Measurements from ENCODE around the gene MICAL3. TPM values are rescaled to one million over a fixed set of nuclear protein-coding genes. Genes with fewer than 3 reads are reported as not detected.

Gene MICAL3
- total RNA-seq, 2 donors from 2014 or later = 33.6 to 34.0 TPM

GRCh38 chr22:17875631-17876030 lies 148.7 kb downstream of the MICAL3 start:
- Histone ChIP-seq H3K4me3 (no peak overlapping the region), H3K36me3 (replicated peaks in 1 of 2; ENCODE audit: insufficient read depth in 1 of 2, low read depth in 2 of 2) (peaks cover 9 to 17% of the 10 kb centered on the region in 2 donors), H3K9me3 (no peaks in the 10 kb centered on the region), H3K27me3 (no peaks in the 10 kb centered on the region), H3K27ac (no peak overlapping the region), H3K4me1 (no peaks in the 10 kb centered on the region)
- DNase-seq (no peak), ATAC-seq (no peak)
- intact Hi-C loops (cut with DNase I) = no loop called here
- TF ChIP-seq, protein P1, sequence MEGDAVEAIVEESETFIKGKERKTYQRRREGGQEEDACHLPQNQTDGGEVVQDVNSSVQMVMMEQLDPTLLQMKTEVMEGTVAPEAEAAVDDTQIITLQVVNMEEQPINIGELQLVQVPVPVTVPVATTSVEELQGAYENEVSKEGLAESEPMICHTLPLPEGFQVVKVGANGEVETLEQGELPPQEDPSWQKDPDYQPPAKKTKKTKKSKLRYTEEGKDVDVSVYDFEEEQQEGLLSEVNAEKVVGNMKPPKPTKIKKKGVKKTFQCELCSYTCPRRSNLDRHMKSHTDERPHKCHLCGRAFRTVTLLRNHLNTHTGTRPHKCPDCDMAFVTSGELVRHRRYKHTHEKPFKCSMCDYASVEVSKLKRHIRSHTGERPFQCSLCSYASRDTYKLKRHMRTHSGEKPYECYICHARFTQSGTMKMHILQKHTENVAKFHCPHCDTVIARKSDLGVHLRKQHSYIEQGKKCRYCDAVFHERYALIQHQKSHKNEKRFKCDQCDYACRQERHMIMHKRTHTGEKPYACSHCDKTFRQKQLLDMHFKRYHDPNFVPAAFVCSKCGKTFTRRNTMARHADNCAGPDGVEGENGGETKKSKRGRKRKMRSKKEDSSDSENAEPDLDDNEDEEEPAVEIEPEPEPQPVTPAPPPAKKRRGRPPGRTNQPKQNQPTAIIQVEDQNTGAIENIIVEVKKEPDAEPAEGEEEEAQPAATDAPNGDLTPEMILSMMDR (IDR thresholded peaks at IDR 0.05) = no peak
- TF ChIP-seq POLR2A (IDR thresholded peaks at IDR 0.05) = no peak
- 90 to 94% methylated on average over 12 of the region's 12 CpGs for WGBS, 2 donors

DNA sequence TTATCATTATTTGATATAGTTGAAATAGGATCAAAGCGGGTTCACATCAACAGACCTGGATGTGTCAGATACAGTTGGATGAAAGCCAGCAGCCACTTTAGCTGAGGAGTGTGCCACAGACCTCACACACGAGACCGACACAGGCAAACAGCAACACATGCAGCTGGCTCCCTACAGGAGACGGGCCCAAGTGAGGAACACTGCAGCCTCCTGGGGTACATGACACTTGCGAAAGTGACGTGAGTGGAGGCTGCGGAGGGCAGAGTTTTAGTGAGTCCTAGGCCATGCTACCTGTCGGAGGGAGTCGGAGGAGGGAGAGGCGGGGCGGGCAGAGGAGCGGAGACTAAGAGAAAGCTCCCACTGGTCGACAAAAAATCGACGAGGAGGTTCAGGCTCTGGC lies 149.2 kb downstream of the MICAL3 start:
- DNase-seq = no peak

GRCh38 chr22:17874231-17874905 lies 150.0 kb downstream of the MICAL3 start:
- no peak for ATAC-seq
- intact Hi-C loops (cut with DNase I) = no loop called here
- Histone ChIP-seq H3K4me3 (no peak overlapping the region), H3K27ac (no peak overlapping the region), H3K27me3 (no peaks in the 10 kb centered on the region), H3K36me3 (replicated peaks in 1 of 2; ENCODE audit: insufficient read depth in 1 of 2, low read depth in 2 of 2) (peaks cover 9 to 20% of the 10 kb centered on the region in 2 donors), H3K4me1 (no peaks in the 10 kb centered on the region), H3K9me3 (no peaks in the 10 kb centered on the region)
- TF ChIP-seq, protein P1 (IDR thresholded peaks at IDR 0.05) = no peak
- no peak for TF ChIP-seq POLR2A (IDR thresholded peaks at IDR 0.05)
- 92 to 94% methylated on average over 15 of the region's 15 CpGs for WGBS, 2 donors
- DNase-seq = no peak

More for the DNA sequence above, 149.2 kb downstream of the MICAL3 start:
- 93 to 97% methylated on average over 15 of the region's 15 CpGs for WGBS, 2 donors
- Histone ChIP-seq H3K4me1 (no peaks in the 10 kb centered on the region), H3K36me3 (replicated peaks in 1 of 2; ENCODE audit: insufficient read depth in 1 of 2, low read depth in 2 of 2) (peaks cover 9 to 18% of the 10 kb centered on the region in 2 donors), H3K27ac (no peak overlapping the region), H3K4me3 (no peak overlapping the region), H3K9me3 (no peaks in the 10 kb centered on the region), H3K27me3 (no peaks in the 10 kb centered on the region)
- intact Hi-C loops (cut with DNase I) = no loop called here
- no peak for TF ChIP-seq POLR2A (IDR thresholded peaks at IDR 0.05)
- TF ChIP-seq, protein P1 (IDR thresholded peaks at IDR 0.05) = no peak
- no peak for ATAC-seq

GRCh38 chr22:17873804-17874203 lies 150.6 kb downstream of the MICAL3 start:
- ATAC-seq (no peak), DNase-seq (no peak)
- H3K4me3 ChIP-seq = no peak overlapping the region
- H3K27ac ChIP-seq = no peak overlapping the region
- 94 to 95% methylated on average over 10 of the region's 10 CpGs for WGBS, 2 donors
- H3K36me3 ChIP-seq (replicated peaks in 1 of 2; ENCODE audit: insufficient read depth in 1 of 2, low read depth in 2 of 2) = peaks cover 6 to 20% of the 10 kb centered on the region in 2 donors
- TF ChIP-seq, protein P1 (IDR thresholded peaks at IDR 0.05) = no peak
- no peak for TF ChIP-seq POLR2A (IDR thresholded peaks at IDR 0.05)
- intact Hi-C loops (cut with DNase I) = no loop called here
- no peaks in the 10 kb centered on the region for H3K9me3 ChIP-seq
- H3K4me1 ChIP-seq = no peaks in the 10 kb centered on the region
- no peaks in the 10 kb centered on the region for H3K27me3 ChIP-seq

- TF ChIP-seq POLR2A (IDR thresholded peaks at IDR 0.05) = no peak
- TF ChIP-seq, protein P1 (IDR thresholded peaks at IDR 0.05) = no peak
- Histone ChIP-seq H3K27ac (no peak overlapping the region), H3K36me3 (replicated peaks in 1 of 2; ENCODE audit: insufficient read depth in 1 of 2, low read depth in 2 of 2) (peaks cover 6 to 20% of the 10 kb centered on the region in 2 donors), H3K9me3 (no peaks in the 10 kb centered on the region), H3K4me3 (no peak overlapping the region), H3K4me1 (no peaks in the 10 kb centered on the region), H3K27me3 (no peaks in the 10 kb centered on the region)
- 91 to 93% methylated on average over 12 to 14 of the region's 14 CpGs for WGBS, 2 donors
- ATAC-seq = no peak
- intact Hi-C loops (cut with DNase I) = no loop called here
- no peak for DNase-seq
These were observed 151.2 kb downstream of the MICAL3 start for GRCh38 chr22:17873116-17873515.
